SK-N-SH (cell line): Measurements from ENCODE around the gene KCND3. TPM values are rescaled to one million over a fixed set of nuclear protein-coding genes. Genes with fewer than 3 reads are reported as not detected.

Source experiments
- CTCF ChIA-PET: fragments of 300-600, 350-600 bp; formaldehyde crosslinking; extraction: SDS; loops from one replicate; lab custom pipeline; 2021; lab: Yijun Ruan, JAX
- POLR2A ChIA-PET: fragments of 350-600 bp; sonication (Branson Sonifier 250); formaldehyde crosslinking; extraction: SDS; loops from one replicate; lab custom pipeline; 2020; ENCODE audit warnings: antibody characterized with exemption, inconsistent platforms; lab: Yijun Ruan, JAX
- DNase-seq: peaks from one replicate; pipeline ENCODE4 v3.0.0; 2012
- H2AFZ ChIP-seq: fragments of 200-600 bp; sonication (generic); 2 replicates; pipeline ENCODE4 v1.8.1; 2016; ENCODE audit warnings: antibody characterized with exemption, mild to moderate bottlenecking, low read depth
- H3F3A ChIP-seq: fragments of 200-600 bp; sonication (generic); replicated peaks from 2 replicates; pipeline ENCODE3; 2016; ENCODE audit warnings: antibody characterized with exemption, mild to moderate bottlenecking; ENCODE audit not compliant: insufficient read depth
- H3K27ac ChIP-seq, 2 experiments: fragments of 200-500 bp in 1 of 2; fragments of 200-600 bp in 1 of 2; sonication (Bioruptor generic) in 1 of 2; sonication (generic), shearing (Covaris generic) in 1 of 2; 2 replicates each; pipeline versions ENCODE4 v1.5.1 to v1.6.1; 2014 to 2016; ENCODE audit warnings: low read depth in 2 of 2, inconsistent platforms in 1 of 2, low read length in 1 of 2, mild to moderate bottlenecking in 1 of 2, mixed read lengths in 1 of 2
- H3K27me3 ChIP-seq: fragments of 200-600 bp; sonication (generic), shearing (Covaris generic); 2 replicates; pipeline ENCODE4 v1.6.1; 2016; ENCODE audit warnings: mixed run types; ENCODE audit not compliant: insufficient read depth
- H3K36me3 ChIP-seq, 2 experiments: fragments of 200-500 bp in 1 of 2; fragments of 200-600 bp in 1 of 2; sonication (Bioruptor generic) in 1 of 2; sonication (generic) in 1 of 2; replicated peaks in 1 of 2; 2 replicates each; pipeline versions ENCODE3 to v1.5.1; 2014 to 2016; ENCODE audit warnings: low read length in 1 of 2, mild to moderate bottlenecking in 1 of 2; ENCODE audit not compliant: insufficient read depth in 2 of 2, control insufficient read depth in 1 of 2
- H3K4me1 ChIP-seq, 2 experiments: fragments of 200-500 bp in 1 of 2; fragments of 200-600 bp in 1 of 2; sonication (Bioruptor generic) in 1 of 2; sonication (generic), shearing (Covaris generic) in 1 of 2; 2 replicates each; pipeline versions ENCODE4 v1.5.1 to v1.6.1; 2014 to 2016; ENCODE audit warnings: low read depth in 1 of 2, low read length in 1 of 2, mixed run types in 1 of 2; ENCODE audit not compliant: insufficient read depth in 2 of 2, control insufficient read depth in 1 of 2
- H3K4me2 ChIP-seq: fragments of 200-600 bp; sonication (generic), shearing (Covaris generic); 2 replicates; pipeline ENCODE4 v1.6.1; 2017; ENCODE audit warnings: mixed run types
- H3K4me3 ChIP-seq, 2 experiments: fragments of 200-500 bp in 1 of 2; fragments of 200-600 bp in 1 of 2; sonication (Bioruptor generic) in 1 of 2; sonication (generic), shearing (Covaris generic) in 1 of 2; 2 replicates each; pipeline versions ENCODE4 v1.5.1 to v1.8.1; 2014 to 2016; ENCODE audit warnings: low read depth in 2 of 2, inconsistent platforms in 1 of 2, low read length in 1 of 2, mild to moderate bottlenecking in 1 of 2, mixed read lengths in 1 of 2, moderate library complexity in 1 of 2
- H3K79me2 ChIP-seq: fragments of 200-600 bp; sonication (generic); 2 replicates; pipeline ENCODE4 v1.8.1; 2017; ENCODE audit warnings: mild to moderate bottlenecking; ENCODE audit not compliant: insufficient read depth
- H3K9ac ChIP-seq: fragments of 200-600 bp; sonication (generic); 2 replicates; pipeline ENCODE4 v1.6.1; 2017; ENCODE audit warnings: mixed run types
- H3K9me2 ChIP-seq: fragments of 200-600 bp; sonication (generic); 2 replicates; pipeline ENCODE4 v1.6.1; 2017; ENCODE audit warnings: mixed run types
- H3K9me3 ChIP-seq: fragments of 200-600 bp; sonication (generic); 2 replicates; pipeline ENCODE4 v1.6.1; 2017; ENCODE audit warnings: mixed run types, mild to moderate bottlenecking, moderate library complexity
- H4K20me1 ChIP-seq: fragments of 200-600 bp; sonication (generic); 2 replicates; pipeline ENCODE4 v1.6.1; 2017; ENCODE audit warnings: mild to moderate bottlenecking, mixed run types; ENCODE audit not compliant: insufficient read depth
- EP300 ChIP-seq, 2 experiments: IDR thresholded peaks; 2 replicates each; pipeline versions ENCODE4 v1.4.0 to v1.6.1; 2012; ENCODE audit warnings: borderline replicate concordance in 1 of 2, low read depth in 1 of 2, low read length in 1 of 2
- FOSL2 ChIP-seq: IDR thresholded peaks from 2 replicates; pipeline ENCODE4 v1.4.0; 2012; ENCODE audit warnings: low read depth, mild to moderate bottlenecking, moderate library complexity, borderline replicate concordance
- FOXJ3 ChIP-seq: sonication (generic); formaldehyde crosslinking; IDR thresholded peaks from 2 replicates; pipeline ENCODE4 v1.5.1; 2020; ENCODE audit warnings: mild to moderate bottlenecking, missing genetic modification reagents
- IRF3 ChIP-seq: fragments of 150-350 bp; IDR thresholded peaks from 2 replicates; pipeline ENCODE4 v1.6.1; 2016; ENCODE audit warnings: mild to moderate bottlenecking, low read depth, low read length
- JUND ChIP-seq: IDR thresholded peaks from 2 replicates; pipeline ENCODE4 v1.4.0; 2012
- MXI1 ChIP-seq: IDR thresholded peaks from 2 replicates; pipeline ENCODE4 v1.6.1; 2012; ENCODE audit warnings: mild to moderate bottlenecking, low read depth, low read length, improper control_type of control experiment
- NFIC ChIP-seq: IDR thresholded peaks from 2 replicates; pipeline ENCODE4 v1.4.0; 2012; ENCODE audit warnings: borderline replicate concordance
- RFX5 ChIP-seq: IDR thresholded peaks from 2 replicates; pipeline ENCODE4 v1.6.1; 2012; ENCODE audit warnings: mild to moderate bottlenecking, improper control_type of control experiment, low read length
- RXRA ChIP-seq: IDR thresholded peaks from 2 replicates; pipeline ENCODE4 v1.4.0; 2012; ENCODE audit warnings: low read depth, mild to moderate bottlenecking, borderline replicate concordance
- SIN3A ChIP-seq: IDR thresholded peaks from 2 replicates; pipeline ENCODE4 v1.6.1; 2012; ENCODE audit warnings: low read depth, mild to moderate bottlenecking, low read length, moderate library complexity, borderline replicate concordance
- SMC3 ChIP-seq: IDR thresholded peaks from 2 replicates; pipeline ENCODE4 v1.6.1; 2012; ENCODE audit warnings: low read depth, low read length, improper control_type of control experiment
- TCF12 ChIP-seq: IDR thresholded peaks from 2 replicates; pipeline ENCODE4 v1.4.0; 2012
- TEAD4 ChIP-seq: IDR thresholded peaks from 2 replicates; pipeline ENCODE4 v1.4.0; 2012; ENCODE audit warnings: mild to moderate bottlenecking, borderline replicate concordance; ENCODE audit not compliant: insufficient read depth
- ZBTB33 ChIP-seq: IDR thresholded peaks from 2 replicates; pipeline ENCODE4 v1.4.0; 2012; ENCODE audit warnings: low read depth, borderline replicate concordance
- WGBS: methylation state at CpG from one replicate; pipeline ENCODE4 v1.1.6; 2017; ENCODE audit warnings: low lambda C conversion rate; 5-methylcytosine and 5-hydroxymethylcytosine counted together
- polyA plus RNA-seq, 3 experiments: library from polyadenylated mRNA; depleted of rRNA; stranded (reverse); fragments of >200 nt; gene quantifications; 2 replicates each; pipeline ENCODE4 v1.2.3, GENCODE V29; 2012
- TF ChIP-seq, protein P1 (sequence below): IDR thresholded peaks from 2 replicates; pipeline ENCODE4 v1.4.0; 2012; ENCODE audit warnings: low read depth

The KCND3 gene
- polyA plus RNA-seq, 1 of the 3 experiments (the other 2 are of a cell fraction) = not detected

DNA sequence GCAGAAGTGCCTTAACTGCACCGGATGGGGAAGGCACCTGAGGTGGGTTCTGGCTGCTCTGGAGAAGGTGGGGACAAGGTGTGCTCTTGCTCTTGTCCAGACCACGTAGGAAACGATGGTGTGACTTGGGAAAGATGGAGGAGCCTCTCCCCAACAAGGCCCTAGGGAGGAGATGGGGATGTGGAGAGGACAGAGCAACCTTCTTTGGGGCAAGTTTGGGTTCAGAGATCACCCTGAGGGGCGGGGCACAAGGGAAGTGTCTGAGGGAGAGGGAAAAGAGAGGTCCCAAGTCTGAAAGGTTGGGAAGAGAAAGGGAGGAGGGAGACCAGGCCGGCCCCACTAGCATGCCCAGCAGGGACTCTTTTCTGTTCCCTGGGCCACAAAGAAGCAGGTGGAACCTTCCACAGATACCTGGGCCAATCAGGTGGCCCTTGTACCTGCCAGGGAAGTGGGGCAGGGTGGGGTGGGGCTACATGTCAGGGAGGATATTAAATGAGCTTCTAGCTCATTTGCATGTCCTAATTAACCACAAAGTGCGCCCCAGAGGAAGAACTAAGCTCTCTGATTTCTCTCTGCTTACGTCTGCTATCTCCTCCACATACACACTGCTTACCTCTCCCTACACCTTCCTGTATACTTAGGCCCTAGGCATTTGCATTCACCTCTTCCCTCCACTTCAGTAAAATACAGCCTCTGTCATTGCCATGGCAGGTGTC lies 266.2 kb downstream of the KCND3 start:
- POLR2A ChIA-PET = no interaction called here
- no peak for DNase-seq
- H3K4me1 ChIP-seq = no peaks in the 10 kb centered on the region
- 79% methylated on average over 7 of the region's 7 CpGs for WGBS
- no peaks in the 10 kb centered on the region for H3K9me3 ChIP-seq
- no peak overlapping the region for H3K9ac ChIP-seq
- no peaks in the 10 kb centered on the region for H3K79me2 ChIP-seq
- no peaks in the 10 kb centered on the region for H4K20me1 ChIP-seq
- H3K4me2 ChIP-seq = no peak overlapping the region
- TF ChIP-seq RXRA (no peak), FOSL2 (no peak), FOXJ3 (CRISPR knock-in tag) (no peak), JUND (no peak), RFX5 (no peak), SIN3A (no peak), TCF12 (no peak), SMC3 (no peak), MXI1 (no peak), IRF3 (no peak), TEAD4 (no peak), NFIC (no peak), EP300 (IDR thresholded peaks at IDR 0.05; ENCODE audit: borderline replicate concordance in 1 of 2, low read depth in 1 of 2, low read length in 1 of 2) (no peak), ZBTB33 (no peak)
- TF ChIP-seq, protein P1, sequence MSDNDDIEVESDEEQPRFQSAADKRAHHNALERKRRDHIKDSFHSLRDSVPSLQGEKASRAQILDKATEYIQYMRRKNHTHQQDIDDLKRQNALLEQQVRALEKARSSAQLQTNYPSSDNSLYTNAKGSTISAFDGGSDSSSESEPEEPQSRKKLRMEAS = no peak
- TF ChIP-seq, all 33 proteins: peak for 0
- Histone ChIP-seq H3F3A (no peaks in the 10 kb centered on the region), H3K27me3 (no peaks in the 10 kb centered on the region), H3K36me3 (no peaks in the 10 kb centered on the region), H3K9me2 (no peaks in the 10 kb centered on the region), H3K27ac (no peak overlapping the region), H2AFZ (no peak overlapping the region), H3K4me3 (no peak overlapping the region)
- CTCF ChIA-PET = no interaction called here
